Stimulated activated CD4-positive, alpha-beta T cell treated with anti-CD3 and anti-CD28 coated beads, TNF-alpha, amount 100 ng/mL, for 4 hours (primary cell): ENCODE measurements around the gene SGCA.

ENCODE experiments used
- DNase-seq, 3 experiments: peaks; one replicate each; pipeline ENCODE4 v3.0.0-alpha.2; 2020; ENCODE audit warnings: low read depth in 3 of 3

Gene SGCA

DNA sequence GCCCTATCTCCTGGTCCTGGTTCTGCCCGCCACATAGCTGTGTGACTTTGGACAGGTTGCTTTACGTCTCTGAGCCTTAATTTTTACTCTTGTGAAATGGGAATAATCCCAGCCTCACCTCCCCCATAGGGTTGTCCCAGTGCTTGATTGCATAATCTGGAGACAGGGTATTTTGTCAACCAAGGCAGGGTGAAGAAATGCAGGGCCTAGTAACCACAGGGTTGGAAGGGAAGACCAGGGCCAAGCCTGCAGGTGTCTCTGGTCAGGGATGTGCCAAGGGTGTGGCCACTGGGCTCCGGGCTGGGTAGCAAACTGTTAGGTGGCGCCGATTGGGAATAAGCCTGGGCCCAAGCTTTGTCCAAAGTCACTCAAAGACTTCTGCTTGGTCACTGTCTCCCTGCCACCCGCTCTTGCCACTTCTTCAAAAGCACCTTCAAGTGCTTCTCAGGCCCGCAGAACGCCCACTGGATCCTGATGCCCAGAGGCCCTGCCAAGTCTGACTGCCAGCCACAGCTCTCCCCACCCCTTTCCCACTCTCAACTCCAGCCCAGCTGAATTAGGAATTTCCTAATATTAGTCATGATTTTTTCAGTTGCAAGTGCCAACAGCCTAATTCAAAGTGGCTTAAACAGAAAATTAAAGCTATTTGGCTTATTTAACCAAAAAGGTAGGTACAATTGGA, 56.2 kb downstream of the SGCA start:
- no peak for DNase-seq

DNA sequence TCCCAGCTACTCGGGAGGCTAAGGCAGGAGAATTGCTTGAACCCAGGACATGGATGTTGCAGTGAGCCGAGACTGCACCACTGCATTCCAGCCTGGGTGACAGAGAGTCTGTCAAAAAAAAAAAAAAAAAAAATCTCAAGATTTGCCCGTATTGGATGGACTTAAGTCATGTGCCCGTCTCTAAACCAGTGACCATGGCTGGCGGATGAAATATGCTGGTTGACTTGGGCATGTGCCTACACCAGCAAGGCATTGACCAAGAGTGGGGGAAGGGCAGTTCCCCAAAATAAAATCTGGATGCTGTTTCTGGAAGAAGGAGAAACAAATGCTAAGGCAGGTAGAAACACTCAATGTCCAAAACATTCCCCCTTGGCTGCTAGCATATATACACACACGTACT, 57.1 kb downstream of the SGCA start:
- DNase-seq: no peak
